HG03280 (cell line): ENCODE results near the gene TRAPPC12.
"Not testable (repeated sequence)": the region's sequence is repeated elsewhere in the genome, so short reads cannot be mapped to it uniquely, and the experiment has no call there.

Experiments
- ATAC-seq: cut with Tn5 transposase; IDR thresholded peaks from one replicate; pipeline ENCODE4 v1.9.1; 2021; ENCODE audit warnings: mild to moderate bottlenecking, moderate library complexity; ENCODE audit not compliant: unreplicated experiment

The TRAPPC12 gene

DNA sequence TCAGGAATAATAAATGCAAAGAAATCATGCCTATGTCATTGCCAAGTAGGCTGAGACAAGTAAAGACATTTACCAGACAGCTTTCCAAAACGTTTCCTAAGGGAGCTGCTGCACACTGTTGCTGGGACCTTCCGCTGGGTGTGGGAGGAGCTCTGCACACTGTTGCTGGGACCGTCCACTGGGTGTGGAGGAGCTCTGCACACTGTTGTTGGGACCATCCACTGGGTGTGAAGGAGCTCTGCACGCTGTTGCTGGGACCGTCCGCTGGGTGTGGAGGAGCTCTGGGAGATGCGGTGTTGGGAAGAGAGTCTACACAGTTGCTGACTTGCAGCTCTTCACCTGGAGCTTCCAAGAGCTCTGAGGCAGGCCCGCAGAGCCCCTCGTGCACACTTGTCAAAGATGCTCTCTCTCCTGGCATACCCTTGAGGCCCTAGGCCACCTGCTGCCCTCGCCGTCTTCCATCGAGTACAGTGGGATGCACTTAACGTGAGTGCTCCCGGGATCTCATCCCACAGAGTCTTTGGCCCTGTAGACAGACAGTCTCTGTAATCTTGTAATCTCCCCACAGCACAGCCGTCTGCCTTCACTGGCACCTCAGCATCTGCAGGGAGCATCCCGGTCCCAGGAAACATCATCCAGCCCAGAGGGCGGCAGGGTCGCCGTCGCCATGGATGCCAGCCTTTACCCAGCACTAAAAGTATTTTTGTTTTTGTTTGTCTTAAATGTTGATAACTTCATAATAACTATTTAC, 51.4 kb downstream of the TRAPPC12 start:
- ATAC-seq, result no peak

DNA sequence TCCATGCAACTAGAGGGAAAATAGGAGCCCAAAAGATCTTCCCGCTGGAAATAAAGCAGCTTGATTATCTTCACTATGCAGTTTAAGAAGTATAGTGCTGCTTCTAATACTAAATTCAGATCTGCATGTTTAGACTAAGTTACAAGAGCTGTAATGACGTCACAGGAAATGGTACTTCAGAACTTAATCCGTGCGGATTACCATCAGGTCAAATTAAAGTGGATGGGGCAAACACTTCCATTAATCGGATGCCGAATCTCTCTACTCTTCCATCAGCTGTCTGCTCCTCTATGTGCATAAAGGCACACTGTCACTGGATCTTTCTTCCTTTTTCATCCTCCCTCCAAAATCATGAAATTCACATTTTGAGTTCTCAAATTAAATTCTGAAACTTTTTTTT, 52.6 kb downstream of the TRAPPC12 start:
- ATAC-seq, result no peak

DNA sequence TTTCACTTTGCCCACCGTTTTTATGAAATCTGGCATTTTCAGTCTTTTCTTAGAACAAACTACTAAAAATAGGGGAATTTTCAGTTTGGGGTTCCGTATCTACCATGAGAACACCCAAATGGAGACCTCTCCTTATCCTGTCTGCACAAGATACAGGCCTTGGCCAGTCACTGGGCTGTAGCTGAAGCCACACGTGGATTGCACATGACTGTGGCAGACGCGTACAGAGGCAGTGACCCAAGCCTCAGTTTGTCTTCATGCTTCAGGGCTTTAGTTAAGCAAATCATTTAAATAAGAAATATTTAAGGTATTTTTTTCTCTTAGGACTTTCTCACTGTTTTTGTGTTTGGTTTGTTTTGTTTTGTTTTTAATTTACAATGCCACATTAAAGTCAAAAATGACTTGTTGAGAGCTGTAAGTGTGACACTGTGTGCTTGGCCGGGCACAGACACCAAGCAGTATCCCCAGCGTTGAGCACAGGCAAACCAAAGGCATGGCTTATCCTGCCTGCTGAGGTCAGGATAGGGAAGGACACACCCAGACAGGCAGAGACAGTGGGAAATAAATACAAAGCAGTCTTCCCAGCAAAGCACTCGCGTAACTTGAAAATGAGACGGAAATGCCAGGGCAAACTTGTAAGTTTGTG, 53.3 kb downstream of the TRAPPC12 start:
- no peak for ATAC-seq

DNA sequence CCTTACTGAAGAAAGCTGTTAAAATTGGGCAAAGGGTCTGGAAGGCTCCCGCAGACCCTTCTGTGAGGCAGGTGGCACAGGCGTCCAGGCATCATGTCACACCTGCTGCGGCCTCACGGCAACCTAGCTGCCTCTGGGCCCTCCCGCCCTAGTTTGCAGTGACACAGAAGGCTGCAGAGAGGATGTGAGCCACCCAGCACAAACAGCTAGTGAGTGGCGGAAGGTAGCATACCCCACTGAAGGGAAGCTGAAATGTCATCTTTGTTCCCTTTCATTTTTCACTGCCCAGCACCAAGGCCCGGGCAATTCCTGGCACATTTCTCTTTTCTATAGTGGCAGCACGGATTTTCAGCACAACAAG, 53.8 kb downstream of the TRAPPC12 start:
- no peak for ATAC-seq

DNA sequence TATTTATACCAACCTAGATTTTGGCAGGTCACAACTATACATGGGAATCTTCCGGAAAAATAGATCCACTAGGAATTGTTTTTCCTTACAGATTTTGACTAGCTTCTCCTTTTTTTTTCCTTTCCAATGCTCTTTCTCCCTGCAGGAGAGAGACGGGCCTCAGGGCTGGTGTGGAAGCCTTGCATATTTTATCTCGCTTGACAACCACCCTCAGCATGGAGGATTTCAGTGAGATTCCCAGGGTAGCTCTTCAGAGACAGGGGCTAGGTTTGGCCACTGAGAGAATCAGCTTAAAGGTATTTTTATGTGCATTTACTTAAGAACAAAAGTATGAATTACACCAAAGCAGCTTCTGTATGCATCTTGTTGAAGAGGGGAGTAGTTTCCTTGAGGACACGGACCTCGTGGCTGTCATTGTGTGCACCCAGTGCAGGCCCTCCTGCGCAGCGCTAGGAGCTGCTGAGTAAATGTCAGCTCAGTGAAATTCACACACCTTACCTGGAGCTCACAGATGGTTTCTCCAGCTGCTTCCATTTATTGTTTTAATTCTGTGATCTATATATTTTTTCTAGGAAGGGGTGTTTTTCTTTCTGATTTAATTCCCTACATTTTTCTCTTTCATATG, 54.4 kb downstream of the TRAPPC12 start:
- no peak for ATAC-seq

DNA sequence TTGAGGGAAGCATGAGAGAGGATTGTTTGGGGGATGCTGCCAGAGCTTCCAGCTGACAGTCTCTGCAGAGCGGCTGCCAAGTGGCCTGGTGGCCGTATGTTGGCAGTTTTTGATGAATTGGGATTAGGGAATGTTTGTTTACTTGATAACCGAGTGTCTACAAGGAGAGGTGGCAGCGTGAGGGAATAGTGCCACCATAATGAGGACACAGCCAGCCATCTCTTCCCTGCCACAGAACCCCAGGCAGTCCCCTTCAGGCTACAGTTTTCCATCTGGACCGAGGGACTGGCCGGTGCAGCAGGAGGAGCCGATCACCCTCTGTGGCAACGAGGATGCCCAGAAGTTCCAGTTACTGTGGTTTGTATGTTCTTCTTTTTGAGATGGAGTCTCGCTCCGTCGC, 55.2 kb downstream of the TRAPPC12 start:
- ATAC-seq, result no peak

DNA sequence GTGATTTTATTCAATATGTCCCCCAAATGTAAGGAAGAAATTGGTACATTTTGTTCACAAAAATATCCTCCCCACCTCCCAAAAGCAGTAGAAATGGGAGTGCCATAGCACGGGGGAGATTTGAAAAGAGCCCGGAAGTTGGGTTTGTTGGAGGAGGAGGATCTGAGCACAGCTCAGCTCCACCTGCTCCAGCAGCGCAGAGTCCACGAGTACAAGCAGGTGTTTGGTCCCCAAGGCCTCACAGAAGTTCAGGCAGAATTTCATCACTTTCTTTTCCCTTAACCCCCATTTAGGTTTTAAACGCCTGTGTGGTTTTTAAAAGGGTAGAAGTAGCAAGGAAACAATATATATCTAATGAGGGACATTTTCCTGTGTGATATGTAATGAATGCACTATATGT, 56.0 kb downstream of the TRAPPC12 start:
- no peak for ATAC-seq

DNA sequence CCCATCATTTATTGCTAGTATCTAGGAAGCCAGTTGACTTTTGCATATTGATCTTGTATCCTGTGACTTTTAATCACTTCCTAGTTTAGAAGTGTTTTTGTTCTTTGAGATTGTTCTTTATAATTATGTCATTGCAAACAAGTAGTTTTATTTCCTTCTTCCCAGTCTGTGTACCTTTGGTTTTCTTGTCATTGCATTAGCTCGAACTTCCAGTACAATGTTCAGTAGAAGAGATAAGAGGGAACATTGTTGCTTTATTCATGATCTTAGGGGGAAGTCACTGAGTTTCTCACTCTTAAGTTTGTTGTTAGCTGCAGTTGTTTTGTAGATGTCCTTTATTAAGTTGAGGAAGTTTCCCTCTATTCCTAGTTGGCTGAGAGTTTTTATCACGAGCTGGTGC, 61.0 kb downstream of the TRAPPC12 start:
- no peak for ATAC-seq

DNA sequence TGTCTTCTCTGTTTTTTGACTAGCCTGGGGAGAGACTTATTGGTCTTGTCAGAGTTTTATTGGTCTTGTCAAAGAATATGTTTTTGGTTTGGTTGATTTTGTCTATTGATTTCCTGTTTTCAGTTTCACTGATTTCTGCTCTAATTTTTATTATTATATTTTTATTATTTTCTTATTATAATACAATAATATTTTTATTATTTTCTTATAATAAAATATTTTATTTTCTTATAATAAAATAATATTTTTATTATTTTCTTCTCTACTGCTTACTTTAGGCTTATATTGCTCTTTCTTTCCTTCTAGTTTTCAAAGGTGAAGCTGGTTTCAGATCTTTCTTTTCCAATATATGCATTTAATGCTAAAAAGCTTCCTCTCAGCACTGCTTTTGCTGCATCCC, 62.0 kb downstream of the TRAPPC12 start:
- ATAC-seq, result no peak

DNA sequence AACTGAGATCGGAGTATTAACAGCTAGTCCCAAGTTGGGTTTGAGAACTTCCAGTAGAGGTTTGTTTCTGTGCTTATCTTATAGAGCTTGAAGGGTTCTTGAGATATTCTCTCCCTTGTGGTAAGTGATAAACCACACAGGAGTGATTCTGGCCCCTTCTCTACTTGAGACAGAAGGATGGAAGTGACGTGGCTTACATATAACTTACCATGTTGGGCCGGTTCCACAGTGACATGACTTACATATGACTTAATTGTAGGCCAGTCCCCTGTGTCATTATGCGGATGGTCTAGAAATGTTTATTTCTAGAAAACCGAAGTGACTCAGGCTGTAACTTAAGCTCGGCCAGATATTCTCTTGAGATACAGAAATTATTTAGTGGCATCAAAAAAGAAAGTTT, 62.7 kb downstream of the TRAPPC12 start:
- ATAC-seq, result peak; percentile 89

DNA sequence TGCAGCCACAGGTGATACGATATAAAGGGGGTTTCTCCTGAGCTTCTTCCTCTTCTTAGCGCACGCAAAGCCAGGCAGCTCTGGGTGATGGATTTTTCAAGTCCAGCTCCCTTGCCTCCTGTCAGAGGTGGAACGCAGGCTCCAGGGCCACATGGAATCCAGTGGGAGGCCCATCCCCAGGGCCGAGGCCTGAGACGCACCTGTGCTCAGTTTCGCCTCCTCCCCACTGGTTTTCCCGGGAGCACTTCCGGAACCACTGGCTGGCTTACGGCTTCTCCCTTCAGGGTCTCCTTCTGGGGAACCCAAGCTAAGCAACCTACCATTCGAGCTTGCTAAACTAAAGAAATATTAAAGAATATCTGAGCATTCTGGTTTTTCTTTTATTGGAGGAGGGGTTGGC, 63.6 kb downstream of the TRAPPC12 start:
- ATAC-seq, result no peak

DNA sequence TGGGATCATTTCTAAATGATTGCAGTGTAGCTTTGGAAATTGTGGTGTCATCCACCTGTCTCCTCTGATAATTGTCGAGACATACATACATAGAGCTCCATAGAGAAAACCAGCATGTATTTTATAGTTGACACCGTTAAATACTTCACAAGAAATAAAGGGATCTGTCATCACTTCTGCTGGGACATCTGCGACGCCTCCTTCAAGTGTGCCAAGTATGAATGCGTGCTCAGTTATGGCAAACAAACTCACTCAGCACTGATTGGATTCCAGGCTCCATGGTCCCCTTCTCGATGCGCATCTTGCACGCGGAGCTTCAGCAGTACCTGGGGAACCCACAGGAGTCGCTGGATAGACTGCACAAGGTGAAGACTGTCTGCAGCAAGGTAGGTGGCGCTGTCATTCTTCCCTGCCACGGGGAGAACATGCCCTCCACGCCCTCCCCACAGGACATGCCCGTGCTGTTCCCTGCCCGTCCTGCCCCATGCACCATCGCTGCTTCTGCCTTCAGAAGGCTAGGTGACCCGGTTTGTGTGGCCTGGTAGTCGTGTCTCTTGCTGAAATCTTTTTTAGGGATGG, 64.1 kb downstream of the TRAPPC12 start:
- ATAC-seq, result no peak

DNA sequence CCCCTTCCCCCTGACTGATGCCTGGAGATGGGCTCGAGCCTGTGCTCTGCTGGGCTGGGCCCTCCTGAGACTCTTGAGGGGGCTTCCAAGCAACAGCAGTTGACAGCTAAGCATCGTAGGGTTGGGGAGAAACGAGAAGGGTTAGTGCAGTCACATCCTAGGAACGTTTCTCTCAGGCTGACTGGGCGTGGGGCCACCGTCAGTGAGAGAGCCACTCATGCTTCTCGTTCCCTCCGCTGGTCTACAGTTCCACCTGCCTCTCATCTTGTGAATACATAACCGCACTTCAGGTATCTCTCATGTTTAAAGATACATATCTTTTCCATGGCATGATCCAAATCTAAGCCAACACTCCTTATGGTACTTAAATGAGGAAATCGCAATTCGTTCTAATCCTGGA, 66.4 kb downstream of the TRAPPC12 start:
- ATAC-seq, result no peak

DNA sequence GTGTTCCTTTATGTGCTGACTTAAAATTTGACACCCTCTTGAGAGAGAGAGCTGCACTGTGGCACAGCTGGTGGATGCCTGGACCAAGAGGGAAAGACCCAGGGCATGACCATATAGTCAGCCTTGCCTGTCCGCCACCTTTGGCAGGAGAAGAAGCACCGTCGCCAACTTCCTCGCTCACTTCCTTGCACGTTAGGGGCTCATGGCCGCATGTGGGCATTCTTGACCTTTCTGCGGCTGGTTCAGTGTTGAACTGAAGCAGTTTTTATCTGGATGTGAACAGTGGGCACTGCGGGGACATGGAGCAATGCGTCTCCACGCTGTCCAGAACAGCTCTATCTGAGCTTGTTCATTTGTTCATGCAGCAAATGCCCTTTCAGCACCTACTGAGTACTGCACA, 66.9 kb downstream of the TRAPPC12 start:
- no peak for ATAC-seq

DNA sequence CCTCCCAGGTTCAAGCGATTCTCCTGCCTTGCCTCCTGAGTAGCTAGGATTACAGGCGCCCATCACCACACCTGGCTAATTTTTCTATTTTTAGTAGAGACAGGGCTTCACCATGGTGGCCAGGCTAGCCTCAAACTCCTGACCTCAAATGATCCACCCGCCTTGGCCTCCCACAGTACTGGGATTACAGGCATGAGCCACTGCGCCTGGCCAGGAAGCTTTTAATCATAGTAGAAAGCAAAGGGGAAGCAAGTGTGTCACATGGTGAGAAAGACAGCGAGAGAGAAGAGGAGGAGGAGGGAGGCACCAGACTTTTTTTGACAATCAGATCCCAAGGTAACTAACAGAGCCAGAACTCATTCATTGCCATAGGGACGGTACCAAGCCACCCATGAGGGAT, 67.7 kb downstream of the TRAPPC12 start:
- not testable (repeated sequence) for ATAC-seq

DNA sequence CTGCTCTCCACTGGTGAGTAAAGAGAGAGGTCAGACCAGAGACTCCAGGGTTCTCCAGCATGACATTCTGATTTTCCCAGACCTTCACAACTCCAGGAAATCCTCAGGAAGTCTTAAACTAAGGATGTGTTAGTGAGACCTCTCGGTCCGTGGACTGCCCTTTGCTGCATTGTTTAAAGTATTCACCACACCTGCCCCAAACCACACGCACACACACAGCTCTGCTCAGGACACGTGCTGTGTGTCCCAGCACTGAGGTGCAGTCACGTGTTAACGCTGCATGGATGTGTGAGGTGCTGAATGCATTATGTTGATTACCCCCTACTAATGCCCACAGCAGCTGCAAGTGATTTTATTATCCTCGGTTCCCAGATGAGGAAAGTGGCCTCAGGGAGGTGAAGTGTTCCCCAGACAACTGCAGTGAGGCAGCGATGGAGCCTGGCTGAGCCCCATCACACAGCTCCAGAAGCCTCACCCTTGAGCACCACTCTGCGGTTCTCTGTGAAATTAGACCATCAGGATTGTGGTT, 68.4 kb downstream of the TRAPPC12 start:
- ATAC-seq, result no peak

DNA sequence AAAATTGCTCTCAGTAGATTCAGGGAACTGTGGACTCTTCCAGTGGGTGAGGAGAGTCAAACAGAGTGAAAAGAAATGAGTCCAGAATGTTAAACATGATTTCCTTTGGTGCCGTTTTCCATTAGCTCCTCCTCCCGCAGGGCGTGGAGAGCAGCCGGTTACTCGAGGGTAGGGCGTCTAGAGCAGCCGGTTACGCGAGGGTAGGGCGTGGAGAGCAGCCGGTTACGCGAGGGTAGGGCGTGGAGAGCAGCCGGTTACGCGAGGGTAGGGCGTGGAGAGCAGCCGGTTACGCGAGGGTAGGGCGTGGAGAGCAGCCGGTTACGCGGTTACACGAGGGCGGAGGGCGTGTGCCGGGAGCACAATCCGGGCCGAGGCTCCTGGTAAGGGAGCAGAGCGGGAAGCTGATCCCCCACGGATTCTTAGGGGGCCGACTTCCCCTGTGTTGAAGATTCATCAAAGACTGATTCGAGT, 69.0 kb downstream of the TRAPPC12 start:
- not testable (repeated sequence) for ATAC-seq

DNA sequence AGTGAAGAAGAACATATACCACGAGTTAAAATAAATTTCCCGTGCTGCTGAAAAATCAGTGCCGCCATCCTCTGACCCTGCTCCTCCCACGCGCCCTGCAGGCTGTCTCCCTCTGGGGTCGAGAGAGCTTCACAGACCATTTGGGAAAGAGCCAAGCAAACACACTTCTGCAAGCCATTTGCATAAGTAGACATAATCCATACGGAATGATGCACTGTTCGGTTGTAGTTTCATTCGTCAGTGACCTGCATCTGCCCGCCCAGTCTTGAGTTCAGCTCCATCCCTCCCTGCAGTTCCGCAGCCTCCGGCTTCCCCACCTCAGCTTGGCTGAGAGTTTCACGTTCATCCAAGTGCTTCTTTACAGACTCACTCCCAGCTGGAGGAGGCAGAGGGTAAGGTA, 69.6 kb downstream of the TRAPPC12 start:
- no peak for ATAC-seq

DNA sequence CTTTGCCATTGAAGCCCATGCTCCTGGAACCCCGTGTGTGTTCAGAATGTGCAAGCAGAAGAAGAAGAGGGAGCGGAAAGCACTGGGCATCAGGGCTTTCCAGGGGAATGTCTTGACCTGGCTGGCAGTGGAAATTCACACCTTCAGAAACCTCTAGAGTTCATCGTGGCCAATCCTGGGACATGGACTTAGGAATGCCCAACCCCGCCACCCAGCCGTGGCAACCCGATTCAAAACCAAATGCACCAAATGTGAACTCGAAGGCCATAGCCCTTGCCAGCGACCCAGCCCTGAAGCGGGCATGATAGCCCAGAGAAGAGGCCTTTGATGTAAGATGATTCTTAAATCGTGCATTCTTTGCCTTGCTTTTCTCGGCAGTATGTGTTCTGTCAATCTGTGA, 70.4 kb downstream of the TRAPPC12 start:
- ATAC-seq, result no peak

DNA sequence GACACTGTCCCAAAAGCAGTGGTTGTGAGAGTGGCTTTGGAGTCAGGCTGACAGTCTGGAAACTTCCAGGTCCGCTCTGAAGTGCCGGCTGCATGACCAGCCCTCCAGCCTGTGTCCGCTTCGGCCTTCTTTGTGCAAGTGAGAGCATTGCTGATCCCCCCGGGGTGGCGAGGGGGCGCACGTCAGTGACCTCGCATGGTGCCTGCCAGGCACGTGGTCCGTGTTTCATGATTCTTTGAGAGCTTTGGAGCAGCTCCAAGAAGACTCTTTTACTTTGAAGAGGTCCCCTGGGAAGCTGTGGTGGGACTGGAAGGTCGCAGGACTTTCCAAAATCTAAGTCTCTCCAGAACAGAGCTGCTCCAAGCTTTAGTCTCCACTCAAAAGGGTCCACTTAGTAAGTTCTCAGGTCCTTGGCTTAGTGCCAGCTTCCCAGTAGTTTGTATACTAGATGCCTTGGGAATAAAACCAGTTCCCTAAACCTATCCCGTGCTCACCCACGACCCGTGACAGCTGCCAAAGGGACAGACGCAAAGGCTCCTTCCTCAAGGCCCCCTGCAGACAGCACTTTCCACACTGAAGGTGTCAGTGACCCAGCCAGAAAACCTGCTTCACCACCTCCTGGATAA, 71.0 kb downstream of the TRAPPC12 start:
- ATAC-seq, result no peak

DNA sequence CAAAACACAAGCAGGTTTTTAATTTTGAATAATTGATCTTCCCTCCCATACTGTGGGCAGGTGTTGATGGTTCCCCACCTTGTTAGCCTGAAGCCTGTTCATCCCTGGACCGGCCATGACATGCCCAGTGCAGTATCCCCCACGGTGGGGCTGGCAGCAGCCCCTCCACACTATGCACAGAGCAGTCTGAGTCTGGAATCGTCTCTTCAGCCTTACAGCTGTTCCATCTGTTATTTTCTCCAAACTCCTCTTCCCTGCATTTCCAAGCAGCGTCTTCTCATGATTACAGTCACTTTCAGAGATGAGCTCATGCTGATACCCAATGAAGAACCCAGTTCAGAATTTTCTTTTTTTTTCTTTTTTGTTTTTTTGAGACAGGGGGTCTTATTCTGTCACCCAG, 71.7 kb downstream of the TRAPPC12 start:
- ATAC-seq, result no peak
